Measurements from ENCODE around the gene SLF2. TPM values are rescaled to one million over a fixed set of nuclear protein-coding genes. Genes with fewer than 3 reads are reported as not detected.
A peak's percentile ranks its signal among the peaks of the same experiment; 100 is the strongest.
"Not testable (repeated sequence)": the region's sequence is repeated elsewhere in the genome, so short reads cannot be mapped to it uniquely, and the experiment has no call there.

The SLF2 gene
- total RNA-seq, 1 experiment from 2014 or later, result 10.7 TPM

GRCh38 chr10:100967332-100967731 is 54.6 kb downstream of the SLF2 start:
- Histone ChIP-seq H3K9me3 (no peaks in the 10 kb centered on the region), H3K36me3 (peaks cover 23% of the 10 kb centered on the region), H3K4me3 (no peak overlapping the region), H3K27me3 (no peaks in the 10 kb centered on the region)
- no peak for DNase-seq

GRCh38 chr10:100968062-100968736 is 55.4 kb downstream of the SLF2 start:
- peaks cover 15% of the 10 kb centered on the region for H3K36me3 ChIP-seq
- no peaks in the 10 kb centered on the region for H3K9me3 ChIP-seq
- H3K27me3 ChIP-seq, result no peaks in the 10 kb centered on the region
- H3K4me3 ChIP-seq, result no peak overlapping the region
- no peak for DNase-seq

GRCh38 chr10:100968863-100969186 is 56.1 kb downstream of the SLF2 start:
- Histone ChIP-seq H3K4me3 (no peak overlapping the region), H3K36me3 (peaks cover 11% of the 10 kb centered on the region), H3K9me3 (no peaks in the 10 kb centered on the region), H3K27me3 (no peaks in the 10 kb centered on the region)
- no peak for DNase-seq

- H3K9me3 ChIP-seq, result no peaks in the 10 kb centered on the region
- peaks cover 7% of the 10 kb centered on the region for H3K36me3 ChIP-seq
- peak; percentile 39 for DNase-seq
- 0 out of 2 replicates have a peak within 1 kb of the TSS, but pooled peaks have one; percentile 15 for H3K4me3 ChIP-seq
- no peaks in the 10 kb centered on the region for H3K27me3 ChIP-seq
These were observed 56.7 kb downstream of the SLF2 start, which contains the start of gene SEMA4G for GRCh38 chr10:100969187-100970075. Gene SEMA4G (plus strand): TSS chr10:100969504. CDS start chr10:100972913, 3,409 bp downstream.

GRCh38 chr10:100970076-100970913 is 57.5 kb downstream of the SLF2 start:
- H3K36me3 ChIP-seq, result peaks cover 3% of the 10 kb centered on the region

DNA sequence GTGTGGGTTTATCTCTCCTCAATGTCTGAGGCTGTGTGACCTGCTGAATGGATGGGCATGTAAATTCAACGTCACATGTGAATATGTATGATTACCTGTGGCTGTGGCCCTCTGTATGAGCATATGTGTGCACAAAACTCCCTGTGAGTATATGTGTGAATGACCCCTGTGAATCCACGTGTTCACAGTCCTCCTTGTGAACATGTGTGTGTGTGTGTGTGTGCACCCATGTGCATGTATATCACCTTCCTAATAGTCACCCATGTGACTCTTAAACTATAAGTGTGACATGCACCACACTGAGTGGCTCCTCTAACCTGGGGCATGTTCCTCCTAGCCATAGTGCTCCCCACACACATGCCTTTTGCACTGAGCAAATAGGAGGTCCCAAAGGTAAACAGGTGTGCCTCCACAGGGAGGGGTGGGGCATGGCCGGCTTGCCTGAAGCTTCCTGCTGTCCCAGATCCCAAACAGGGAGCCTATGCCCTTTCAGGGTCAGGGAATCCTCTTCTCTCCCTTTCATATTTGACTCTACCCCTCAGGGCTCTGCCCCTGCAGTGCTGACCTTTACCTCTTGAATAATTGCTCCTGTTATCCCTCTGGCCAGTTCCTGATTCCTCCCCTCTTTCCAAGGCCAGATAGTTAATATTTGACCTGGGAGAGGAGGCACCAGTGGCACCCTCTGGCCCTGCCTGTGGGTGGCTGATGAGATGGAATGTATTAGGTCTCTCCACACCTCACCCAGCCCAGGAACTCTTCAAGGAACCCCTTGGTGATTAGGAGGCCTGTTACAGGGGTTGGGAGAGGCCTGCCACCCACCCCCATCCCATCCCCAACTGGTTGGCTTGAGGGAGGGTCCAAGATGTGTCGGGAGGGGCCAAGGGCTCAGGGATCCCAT is 58.4 kb downstream of the SLF2 start:
- no peaks in the 10 kb centered on the region for H3K36me3 ChIP-seq
- H3K4me3 ChIP-seq, result no peak overlapping the region
- no peaks in the 10 kb centered on the region for H3K9me3 ChIP-seq
- H3K27me3 ChIP-seq, result no peaks in the 10 kb centered on the region
- no peak for DNase-seq

More at GRCh38 chr10:100970076-100970913, 57.5 kb downstream of the SLF2 start:
- Histone ChIP-seq H3K27me3 (no peaks in the 10 kb centered on the region), H3K9me3 (no peaks in the 10 kb centered on the region), H3K4me3 (no peak overlapping the region)
- no peak for DNase-seq

- DNase-seq, result no peak
- no peaks in the 10 kb centered on the region for H3K9me3 ChIP-seq
- H3K4me3 ChIP-seq, result no peak overlapping the region
- H3K36me3 ChIP-seq, result no peaks in the 10 kb centered on the region
- no peaks in the 10 kb centered on the region for H3K27me3 ChIP-seq
These were observed 59.5 kb downstream of the SLF2 start for GRCh38 chr10:100972115-100972903.

GRCh38 chr10:100972904-100973535 is 60.3 kb downstream of the SLF2 start:
- Histone ChIP-seq H3K9me3 (no peaks in the 10 kb centered on the region), H3K36me3 (no peaks in the 10 kb centered on the region), H3K27me3 (no peaks in the 10 kb centered on the region), H3K4me3 (no peak overlapping the region)
- no peak for DNase-seq

DNA sequence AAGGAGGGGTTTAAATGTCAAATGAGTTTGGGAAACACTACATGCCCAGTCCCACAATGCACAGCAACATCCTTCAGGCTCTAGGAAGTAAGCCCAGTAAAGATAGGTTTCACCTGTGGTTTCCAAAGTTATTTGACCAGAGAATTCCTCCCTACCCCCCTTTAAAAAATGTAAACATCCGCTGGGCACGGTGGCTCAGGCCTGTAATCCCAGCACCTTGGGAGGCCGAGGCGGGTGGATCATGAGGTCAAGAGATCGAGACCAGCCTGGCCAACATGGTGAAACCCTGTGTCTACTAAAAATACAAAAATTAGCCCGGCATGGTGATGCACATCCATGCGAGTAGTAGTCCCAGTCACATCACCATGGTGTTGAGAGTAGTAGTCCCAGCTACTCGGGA is 62.6 kb downstream of the SLF2 start:
- H3K27me3 ChIP-seq, H3K9me3 ChIP-seq, H3K36me3 ChIP-seq, DNase-seq, H3K4me3 ChIP-seq: not testable (repeated sequence)

- no peak for DNase-seq
- Histone ChIP-seq H3K27me3 (no peaks in the 10 kb centered on the region), H3K9me3 (no peaks in the 10 kb centered on the region), H3K4me3 (no peak overlapping the region), H3K36me3 (no peaks in the 10 kb centered on the region; the same call in none of the 2 replicates)
These were observed 64.1 kb downstream of the SLF2 start for GRCh38 chr10:100976906-100977305.

- Histone ChIP-seq H3K4me3 (no peak overlapping the region), H3K36me3 (no peaks in the 10 kb centered on the region; the same call in none of the 2 replicates), H3K27me3 (no peaks in the 10 kb centered on the region), H3K9me3 (no peaks in the 10 kb centered on the region)
- DNase-seq, result no peak
These were observed 64.7 kb downstream of the SLF2 start for GRCh38 chr10:100977436-100977835.

- no peaks in the 10 kb centered on the region; the same call in none of the 2 replicates for H3K36me3 ChIP-seq
- no peaks in the 10 kb centered on the region for H3K9me3 ChIP-seq
- H3K27me3 ChIP-seq, result no peaks in the 10 kb centered on the region
- no peak overlapping the region for H3K4me3 ChIP-seq
- DNase-seq, result no peak
These were observed 65.5 kb downstream of the SLF2 start for GRCh38 chr10:100978121-100978900.

GRCh38 chr10:100978901-100979195 is 66.1 kb downstream of the SLF2 start:
- DNase-seq, result no peak
- no peaks in the 10 kb centered on the region for H3K27me3 ChIP-seq
- no peaks in the 10 kb centered on the region; the same call in none of the 2 replicates for H3K36me3 ChIP-seq
- no peaks in the 10 kb centered on the region for H3K9me3 ChIP-seq
- no peak overlapping the region for H3K4me3 ChIP-seq

- no peaks in the 10 kb centered on the region for H3K9me3 ChIP-seq
- DNase-seq, result no peak
- H3K27me3 ChIP-seq, result no peaks in the 10 kb centered on the region
- no peaks in the 10 kb centered on the region; the same call in none of the 2 replicates for H3K36me3 ChIP-seq
- no peak overlapping the region for H3K4me3 ChIP-seq
These were observed 67.1 kb downstream of the SLF2 start for GRCh38 chr10:100979791-100980272.

All from MG63 (cell line).